ENCODE measurements around the gene COL23A1. TPM values are rescaled to one million over a fixed set of nuclear protein-coding genes. Genes with fewer than 3 reads are reported as not detected.
"Not testable (repeated sequence)": the region's sequence is repeated elsewhere in the genome, so short reads cannot be mapped to it uniquely, and the experiment has no call there.

The COL23A1 gene
- total RNA-seq, 1 donor from 2014 or later = 4.3 TPM

- Histone ChIP-seq H3K4me1 (no peaks in the 10 kb centered on the region), H3K27ac (no peak overlapping the region), H3K27me3 (no peaks in the 10 kb centered on the region), H3K9me3 (no peaks in the 10 kb centered on the region), H3K4me3 (no peak overlapping the region), H3K36me3 (no peaks in the 10 kb centered on the region)
- intact Hi-C loops (cut with DNase I) = no loop called here
- no peak for DNase-seq (ENCODE audit: low spot score in 2 of 2)
- no peak for TF ChIP-seq CTCF (IDR thresholded peaks at IDR 0.05)
These were observed 271.8 kb downstream of the COL23A1 start for GRCh38 chr5:178318382-178318781.

GRCh38 chr5:178317727-178318126 lies 272.5 kb downstream of the COL23A1 start:
- H3K9me3 ChIP-seq = not testable (repeated sequence)

GRCh38 chr5:178314961-178315820 lies 275.0 kb downstream of the COL23A1 start:
- H3K4me1 ChIP-seq = no peaks in the 10 kb centered on the region
- H3K4me3 ChIP-seq = no peak overlapping the region
- H3K9me3 ChIP-seq = no peaks in the 10 kb centered on the region
- no peaks in the 10 kb centered on the region for H3K36me3 ChIP-seq
- no peaks in the 10 kb centered on the region for H3K27me3 ChIP-seq
- DNase-seq (ENCODE audit: low spot score in 2 of 2) = no peak
- no peak for TF ChIP-seq CTCF (IDR thresholded peaks at IDR 0.05)
- intact Hi-C loops (cut with DNase I) = no loop called here
- H3K27ac ChIP-seq = no peak overlapping the region

More at GRCh38 chr5:178317727-178318126, 272.5 kb downstream of the COL23A1 start:
- H3K27ac ChIP-seq; H3K4me3 ChIP-seq; DNase-seq (ENCODE audit: low spot score in 2 of 2); H3K4me1 ChIP-seq; H3K27me3 ChIP-seq; H3K36me3 ChIP-seq; intact Hi-C loops (cut with DNase I): not testable (repeated sequence)

- H3K4me3 ChIP-seq = no peak overlapping the region
- no peaks in the 10 kb centered on the region for H3K27me3 ChIP-seq
- no peak for TF ChIP-seq CTCF (IDR thresholded peaks at IDR 0.05)
- no peaks in the 10 kb centered on the region for H3K9me3 ChIP-seq
- no peak for DNase-seq (ENCODE audit: low spot score in 2 of 2)
- H3K27ac ChIP-seq = no peak overlapping the region
- H3K4me1 ChIP-seq = no peaks in the 10 kb centered on the region
- intact Hi-C loops (cut with DNase I) = no loop called here
- no peaks in the 10 kb centered on the region for H3K36me3 ChIP-seq
These were observed 276.0 kb downstream of the COL23A1 start for GRCh38 chr5:178314061-178314660.

- H3K27ac ChIP-seq = no peak overlapping the region
- no peaks in the 10 kb centered on the region for H3K9me3 ChIP-seq
- H3K27me3 ChIP-seq = no peaks in the 10 kb centered on the region
- no peak for TF ChIP-seq CTCF (IDR thresholded peaks at IDR 0.05)
- no peak overlapping the region for H3K4me3 ChIP-seq
- intact Hi-C loops (cut with DNase I) = no loop called here
- no peaks in the 10 kb centered on the region for H3K36me3 ChIP-seq
- no peak for DNase-seq (ENCODE audit: low spot score in 2 of 2)
- H3K4me1 ChIP-seq = no peaks in the 10 kb centered on the region
These were observed 276.9 kb downstream of the COL23A1 start for GRCh38 chr5:178313316-178313715.

- Histone ChIP-seq H3K27me3 (no peaks in the 10 kb centered on the region), H3K4me1 (no peaks in the 10 kb centered on the region), H3K36me3 (no peaks in the 10 kb centered on the region), H3K27ac (no peak overlapping the region), H3K9me3 (no peaks in the 10 kb centered on the region), H3K4me3 (no peak overlapping the region)
- intact Hi-C loops (cut with DNase I) = no loop called here
- no peak for TF ChIP-seq CTCF (IDR thresholded peaks at IDR 0.05)
- peak; percentile 40 to 71 for DNase-seq (ENCODE audit: low spot score in 2 of 2)
These were observed 277.3 kb downstream of the COL23A1 start for GRCh38 chr5:178312880-178313282.

Measured in ascending aorta (tissue), 2 donors.